ENCODE measurements around the gene PIK3C2G.

PIK3C2G gene

DNA sequence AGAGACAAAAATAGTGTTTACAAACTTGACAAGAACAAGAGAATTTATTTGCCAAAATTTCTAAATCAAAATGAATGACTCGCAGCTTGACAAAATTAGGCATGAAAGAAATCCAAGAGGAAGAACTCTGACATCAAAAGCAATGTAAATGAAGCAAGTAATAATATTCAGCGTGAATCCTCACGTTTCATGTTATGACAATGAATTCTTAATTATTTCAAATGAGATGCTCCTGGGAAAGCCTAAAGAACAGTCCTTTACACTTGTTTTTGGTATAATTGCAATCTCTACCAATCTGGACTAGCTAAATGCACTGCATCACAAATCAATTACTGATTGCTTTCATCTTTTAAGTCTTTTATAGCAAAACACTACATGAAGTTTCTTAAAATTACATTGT, 29.1 kb downstream of the PIK3C2G start:
- no peaks in the 10 kb centered on the region for H3K9me3 ChIP-seq (ENCODE audit: low read length)
- no peak overlapping the region for H2AFZ ChIP-seq (ENCODE audit: low read depth, low read length)
- H3K27me3 ChIP-seq (ENCODE audit: insufficient read depth, low read length), result no peaks in the 10 kb centered on the region

DNA sequence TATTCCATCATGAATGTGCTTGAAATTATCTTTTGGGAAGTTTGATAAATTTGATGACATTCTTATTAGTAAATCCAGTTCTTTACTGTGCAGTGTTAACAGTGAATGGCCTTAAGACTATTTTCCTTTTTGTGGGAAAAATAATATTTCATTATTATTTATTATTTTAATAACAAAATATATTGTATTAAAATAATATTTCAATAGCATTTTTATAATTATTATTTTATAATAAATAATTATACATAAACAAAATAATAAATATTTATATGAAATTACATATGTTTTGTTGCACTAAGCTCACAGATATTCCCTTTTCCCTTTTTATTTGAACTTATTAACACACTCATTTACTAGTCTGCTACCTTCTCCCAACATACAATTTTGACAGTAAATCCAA, 33.6 kb downstream of the PIK3C2G start:
- Histone ChIP-seq H3K9me3 (ENCODE audit: low read length) (no peaks in the 10 kb centered on the region), H3K4me1 (ENCODE audit: insufficient read depth, low read length) (no peaks in the 10 kb centered on the region), H2AFZ (ENCODE audit: low read depth, low read length) (no peak overlapping the region)

More for the DNA sequence above, 29.1 kb downstream of the PIK3C2G start:
- H3K4me1 ChIP-seq (ENCODE audit: insufficient read depth, low read length), result no peaks in the 10 kb centered on the region
- no peaks in the 10 kb centered on the region for H3K36me3 ChIP-seq (ENCODE audit: insufficient read depth, low read length)
- H3K4me3 ChIP-seq (ENCODE audit: low read length), result no peak overlapping the region

DNA sequence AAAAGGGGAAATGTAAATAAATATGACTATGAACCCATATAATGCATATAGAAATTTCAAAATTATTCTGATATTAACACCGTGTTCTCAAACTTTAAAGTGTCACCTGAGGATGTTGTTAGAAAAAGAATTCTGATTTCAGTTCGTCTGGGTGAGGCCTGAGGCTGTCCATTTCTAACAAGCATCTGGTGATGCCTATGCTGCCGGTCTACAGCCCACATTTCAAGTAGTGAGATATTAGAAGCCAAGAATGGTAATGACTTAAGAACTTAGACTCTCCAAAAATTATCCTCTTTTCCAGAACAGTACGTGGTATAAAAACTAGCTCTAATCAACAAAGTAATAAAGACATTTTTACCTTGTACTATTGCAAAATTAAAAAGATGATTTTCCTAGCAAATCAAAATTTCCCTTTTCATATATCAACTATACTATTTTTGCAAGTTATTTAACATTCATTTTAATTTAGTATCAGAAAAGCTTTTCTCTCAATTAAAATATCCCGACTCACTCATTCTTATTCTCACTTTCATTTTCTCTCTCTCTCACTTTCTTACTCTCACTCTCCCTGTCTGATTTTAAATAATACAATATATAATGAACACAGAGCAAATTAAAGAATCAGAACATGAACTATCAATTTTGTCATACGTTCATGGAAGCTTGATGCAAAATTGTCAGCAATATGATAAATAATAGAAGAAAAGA, 35.0 kb downstream of the PIK3C2G start:
- no peaks in the 10 kb centered on the region for H3K27me3 ChIP-seq (ENCODE audit: insufficient read depth, low read length)
- no peak overlapping the region for H2AFZ ChIP-seq (ENCODE audit: low read depth, low read length)
- no peak overlapping the region for H3K4me3 ChIP-seq (ENCODE audit: low read length)
- no peaks in the 10 kb centered on the region for H3K36me3 ChIP-seq (ENCODE audit: insufficient read depth, low read length)
- no peaks in the 10 kb centered on the region for H3K9me3 ChIP-seq (ENCODE audit: low read length)
- no peaks in the 10 kb centered on the region for H3K4me1 ChIP-seq (ENCODE audit: insufficient read depth, low read length)

More for the DNA sequence above, 33.6 kb downstream of the PIK3C2G start:
- Histone ChIP-seq H3K27me3 (ENCODE audit: insufficient read depth, low read length) (no peaks in the 10 kb centered on the region), H3K4me3 (ENCODE audit: low read length) (no peak overlapping the region), H3K36me3 (ENCODE audit: insufficient read depth, low read length) (no peaks in the 10 kb centered on the region)

DNA sequence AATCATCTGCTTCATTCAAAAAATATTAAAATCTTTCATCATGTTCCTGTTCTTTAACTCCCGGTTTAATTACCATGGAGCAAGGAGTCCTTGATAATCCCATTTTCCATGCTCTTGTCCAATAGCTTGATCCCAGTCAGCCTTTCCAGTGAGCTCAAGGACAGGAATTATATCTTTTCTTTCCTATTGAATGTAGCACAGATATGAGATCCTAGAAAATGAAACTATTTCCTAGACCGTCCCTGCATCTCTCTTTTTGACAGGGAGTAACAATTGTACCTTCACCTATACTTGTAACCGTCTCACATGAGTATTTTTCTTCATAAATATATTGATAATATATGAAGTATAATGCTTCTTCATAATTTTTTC, 35.6 kb downstream of the PIK3C2G start:
- H3K4me1 ChIP-seq (ENCODE audit: insufficient read depth, low read length), result no peaks in the 10 kb centered on the region
- H2AFZ ChIP-seq (ENCODE audit: low read depth, low read length), result no peak overlapping the region
- no peaks in the 10 kb centered on the region for H3K36me3 ChIP-seq (ENCODE audit: insufficient read depth, low read length)
- no peak overlapping the region for H3K4me3 ChIP-seq (ENCODE audit: low read length)
- H3K9me3 ChIP-seq (ENCODE audit: low read length), result no peaks in the 10 kb centered on the region
- no peaks in the 10 kb centered on the region for H3K27me3 ChIP-seq (ENCODE audit: insufficient read depth, low read length)

DNA sequence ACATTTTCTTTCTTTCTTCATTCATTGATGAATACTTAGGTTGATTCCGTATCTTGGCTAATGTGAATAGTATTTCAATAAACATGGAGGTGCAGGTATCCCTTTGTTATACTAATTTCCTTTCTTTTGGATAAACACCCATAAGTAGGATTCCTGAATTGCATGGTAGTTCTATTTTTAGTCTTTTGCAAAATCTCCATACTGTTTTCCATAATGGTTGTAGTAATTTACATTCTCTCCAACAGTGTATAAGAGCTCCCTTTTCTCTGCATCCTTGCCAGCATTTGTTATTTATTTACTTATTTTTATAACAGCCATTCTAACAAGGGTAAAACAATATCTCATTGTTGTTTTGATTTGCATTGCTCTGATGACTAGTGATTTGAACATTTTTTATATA, 36.6 kb downstream of the PIK3C2G start:
- H3K9me3 ChIP-seq (ENCODE audit: low read length), result peaks cover 4% of the 10 kb centered on the region
- H3K36me3 ChIP-seq (ENCODE audit: insufficient read depth, low read length), result no peaks in the 10 kb centered on the region
- H2AFZ ChIP-seq (ENCODE audit: low read depth, low read length), result no peak overlapping the region
- H3K4me1 ChIP-seq (ENCODE audit: insufficient read depth, low read length), result no peaks in the 10 kb centered on the region
- H3K27me3 ChIP-seq (ENCODE audit: insufficient read depth, low read length), result no peaks in the 10 kb centered on the region
- no peak overlapping the region for H3K4me3 ChIP-seq (ENCODE audit: low read length)

DNA sequence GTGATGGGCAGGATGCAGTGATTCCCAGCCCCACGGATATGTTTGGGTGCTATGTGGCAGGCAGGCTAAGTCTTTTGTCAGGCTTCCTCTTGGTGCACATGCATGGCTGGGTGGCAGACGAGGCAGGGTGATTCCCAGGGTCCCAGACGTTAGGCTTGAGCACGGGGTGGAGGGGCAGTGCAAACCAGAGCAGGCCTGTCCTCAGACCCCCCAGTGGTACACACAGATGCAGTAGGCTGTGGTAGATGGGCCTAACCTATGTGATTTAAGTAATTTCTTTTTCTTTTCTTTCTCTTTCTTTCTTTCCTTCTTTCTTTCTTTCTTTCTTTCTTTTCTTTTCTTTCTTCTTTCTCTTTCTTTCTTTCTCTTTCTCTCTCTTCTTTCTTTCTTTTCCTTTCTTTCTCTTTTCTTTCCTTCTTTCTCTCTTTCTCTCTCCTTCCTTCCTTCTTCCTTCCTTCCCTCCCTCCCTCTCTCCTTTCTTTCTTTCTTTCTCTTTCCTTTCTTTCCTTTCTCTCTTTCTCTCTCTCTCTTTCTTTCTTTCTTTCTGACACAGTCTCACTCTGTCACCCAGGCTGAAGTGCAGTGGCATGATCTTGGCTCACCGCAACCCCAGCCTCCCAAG, 41.6 kb downstream of the PIK3C2G start:
- no peaks in the 10 kb centered on the region for H3K4me1 ChIP-seq (ENCODE audit: insufficient read depth, low read length)
- no peaks in the 10 kb centered on the region for H3K27me3 ChIP-seq (ENCODE audit: insufficient read depth, low read length)
- H3K9me3 ChIP-seq (ENCODE audit: low read length), result peaks cover 4% of the 10 kb centered on the region
- no peaks in the 10 kb centered on the region for H3K36me3 ChIP-seq (ENCODE audit: insufficient read depth, low read length)
- H3K4me3 ChIP-seq (ENCODE audit: low read length), result no peak overlapping the region
- H2AFZ ChIP-seq (ENCODE audit: low read depth, low read length), result no peak overlapping the region

DNA sequence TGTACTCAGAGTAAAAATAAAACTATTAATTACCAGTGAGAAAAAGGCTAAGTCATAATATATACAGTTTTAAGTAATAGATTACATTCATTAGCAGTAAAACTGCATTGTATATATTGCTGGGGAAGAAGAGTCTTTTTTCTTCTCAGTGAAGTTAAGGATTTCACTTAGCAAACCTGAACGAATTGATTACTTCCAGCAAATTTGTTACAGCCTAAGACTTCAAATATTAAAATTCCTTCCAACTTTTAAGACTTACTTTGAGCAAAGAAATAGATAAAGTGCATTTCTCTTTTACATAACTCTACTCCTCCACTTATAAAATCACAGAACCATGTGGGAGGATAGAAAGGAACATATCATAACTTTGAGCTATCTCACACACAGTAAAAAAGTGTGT, 43.3 kb downstream of the PIK3C2G start:
- no peaks in the 10 kb centered on the region for H3K4me1 ChIP-seq (ENCODE audit: insufficient read depth, low read length)
- no peak overlapping the region for H2AFZ ChIP-seq (ENCODE audit: low read depth, low read length)
- no peaks in the 10 kb centered on the region for H3K27me3 ChIP-seq (ENCODE audit: insufficient read depth, low read length)
- H3K9me3 ChIP-seq (ENCODE audit: low read length), result peaks cover 4% of the 10 kb centered on the region
- H3K36me3 ChIP-seq (ENCODE audit: insufficient read depth, low read length), result no peaks in the 10 kb centered on the region
- no peak overlapping the region for H3K4me3 ChIP-seq (ENCODE audit: low read length)

DNA sequence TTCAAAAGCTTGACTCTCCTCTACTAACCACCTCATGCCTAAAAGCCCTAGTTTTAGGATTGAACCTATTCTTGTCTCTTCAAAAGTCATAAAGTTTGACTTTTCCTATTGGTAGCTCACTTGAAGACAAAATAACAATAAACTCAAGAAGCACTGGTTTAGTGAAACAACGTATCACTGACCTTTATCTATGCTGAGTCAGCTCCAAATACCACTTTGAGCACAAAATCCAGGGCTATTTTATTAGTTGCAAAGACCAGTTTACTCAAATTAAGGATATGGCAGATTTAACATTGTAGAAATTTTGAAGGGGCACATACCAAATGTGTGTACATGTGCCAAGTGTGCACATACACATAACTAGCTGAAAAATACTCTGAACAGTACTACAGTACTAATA, 45.0 kb downstream of the PIK3C2G start:
- H3K4me3 ChIP-seq (ENCODE audit: low read length), result no peak overlapping the region
- H3K36me3 ChIP-seq (ENCODE audit: insufficient read depth, low read length), result no peaks in the 10 kb centered on the region
- peaks cover 4% of the 10 kb centered on the region for H3K9me3 ChIP-seq (ENCODE audit: low read length)
- no peaks in the 10 kb centered on the region for H3K4me1 ChIP-seq (ENCODE audit: insufficient read depth, low read length)
- no peak overlapping the region for H2AFZ ChIP-seq (ENCODE audit: low read depth, low read length)
- H3K27me3 ChIP-seq (ENCODE audit: insufficient read depth, low read length), result no peaks in the 10 kb centered on the region

DNA sequence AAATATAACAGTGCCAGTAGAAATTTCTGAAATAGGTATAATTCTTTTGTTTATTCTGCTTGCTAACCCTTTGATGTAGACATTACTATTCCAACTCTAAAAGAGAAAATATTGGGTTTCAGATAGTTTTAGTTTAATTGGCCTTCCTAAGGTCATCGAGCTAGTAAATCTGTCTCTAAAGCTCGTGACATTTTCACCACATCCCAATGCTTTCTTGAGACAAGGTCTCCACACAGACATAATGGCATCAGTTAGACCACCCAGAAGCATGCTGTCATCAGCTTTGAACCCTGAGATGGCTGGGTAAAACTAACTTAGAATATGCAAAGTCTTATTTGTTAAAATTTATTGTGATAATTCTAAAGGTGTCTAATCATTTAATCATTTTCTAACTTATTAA, 52.0 kb downstream of the PIK3C2G start:
- H3K27me3 ChIP-seq (ENCODE audit: insufficient read depth, low read length), result no peaks in the 10 kb centered on the region
- no peaks in the 10 kb centered on the region for H3K4me1 ChIP-seq (ENCODE audit: insufficient read depth, low read length)
- H3K36me3 ChIP-seq (ENCODE audit: insufficient read depth, low read length), result no peaks in the 10 kb centered on the region
- no peaks in the 10 kb centered on the region for H3K9me3 ChIP-seq (ENCODE audit: low read length)
- no peak overlapping the region for H2AFZ ChIP-seq (ENCODE audit: low read depth, low read length)
- H3K4me3 ChIP-seq (ENCODE audit: low read length), result no peak overlapping the region

DNA sequence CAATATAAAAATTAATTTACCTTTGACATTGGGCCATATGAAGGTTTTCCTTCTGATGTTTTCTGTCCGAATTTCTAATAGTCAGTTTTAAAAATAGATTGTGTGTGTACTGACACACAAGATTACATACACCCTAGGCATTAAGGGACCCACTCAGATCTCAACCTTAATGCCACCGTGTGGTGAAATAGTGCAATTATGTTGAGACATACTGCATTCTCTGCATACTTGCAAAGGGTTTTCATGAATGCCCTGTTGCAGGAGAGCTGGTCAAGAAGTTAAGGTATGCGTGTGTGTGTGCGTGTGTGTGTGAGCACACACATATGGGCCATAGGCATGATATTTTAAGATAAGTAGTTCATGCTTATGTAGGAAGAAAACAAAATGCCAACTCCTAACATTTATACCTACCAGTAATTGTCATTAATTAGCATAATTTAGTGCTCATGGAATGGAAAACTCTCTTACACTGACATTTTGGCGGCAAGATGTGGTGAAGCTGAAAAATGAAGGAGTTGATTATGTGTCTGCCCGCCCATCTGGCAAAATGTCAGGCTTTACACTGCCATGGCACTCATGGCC, 58.8 kb downstream of the PIK3C2G start:
- Histone ChIP-seq H2AFZ (ENCODE audit: low read depth, low read length) (no peak overlapping the region), H3K4me1 (ENCODE audit: insufficient read depth, low read length) (no peaks in the 10 kb centered on the region), H3K9me3 (ENCODE audit: low read length) (no peaks in the 10 kb centered on the region), H3K4me3 (ENCODE audit: low read length) (no peak overlapping the region), H3K36me3 (ENCODE audit: insufficient read depth, low read length) (no peaks in the 10 kb centered on the region), H3K27me3 (ENCODE audit: insufficient read depth, low read length) (no peaks in the 10 kb centered on the region)

DNA sequence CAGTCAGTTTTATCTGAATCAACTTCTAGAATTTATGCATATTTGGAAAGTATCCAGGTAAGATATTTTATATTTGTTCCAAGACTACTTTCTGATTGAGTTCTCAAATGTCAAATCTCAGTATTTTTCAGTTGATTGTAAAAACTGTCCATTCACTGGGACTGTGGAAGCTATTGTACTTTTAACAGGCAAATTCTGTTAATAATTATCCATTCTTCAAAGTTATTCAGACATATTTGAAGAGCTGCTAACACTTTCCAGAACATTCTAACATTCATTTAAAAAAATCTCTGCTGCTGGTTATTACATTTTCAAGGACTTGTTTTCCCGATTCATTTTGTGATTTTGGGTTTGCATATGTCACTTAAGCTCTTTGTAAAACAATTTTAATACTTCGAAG, 59.7 kb downstream of the PIK3C2G start:
- H3K36me3 ChIP-seq (ENCODE audit: insufficient read depth, low read length), result no peaks in the 10 kb centered on the region
- no peak overlapping the region for H3K4me3 ChIP-seq (ENCODE audit: low read length)
- no peaks in the 10 kb centered on the region for H3K4me1 ChIP-seq (ENCODE audit: insufficient read depth, low read length)
- no peaks in the 10 kb centered on the region for H3K9me3 ChIP-seq (ENCODE audit: low read length)
- no peak overlapping the region for H2AFZ ChIP-seq (ENCODE audit: low read depth, low read length)
- H3K27me3 ChIP-seq (ENCODE audit: insufficient read depth, low read length), result no peaks in the 10 kb centered on the region

DNA sequence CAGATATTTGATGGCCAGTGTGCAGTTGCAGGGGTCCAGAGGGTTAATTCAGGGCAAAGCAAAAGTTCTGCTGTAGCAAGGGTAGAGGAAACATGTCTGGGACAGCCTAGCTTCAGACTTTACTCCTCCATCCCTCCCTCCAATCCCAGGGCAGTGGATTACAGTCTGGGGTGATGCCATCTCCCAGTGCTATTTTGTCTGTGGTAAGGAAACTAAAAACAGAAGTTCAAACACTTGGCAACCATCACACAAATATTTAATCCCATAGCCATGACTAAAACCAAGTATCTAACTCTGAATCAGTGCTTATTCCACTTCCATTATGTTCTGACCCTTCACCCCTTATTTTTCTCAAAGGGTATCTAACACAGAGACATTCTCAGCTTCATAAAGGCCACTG, 61.8 kb downstream of the PIK3C2G start:
- H3K36me3 ChIP-seq (ENCODE audit: insufficient read depth, low read length), result no peaks in the 10 kb centered on the region
- H2AFZ ChIP-seq (ENCODE audit: low read depth, low read length), result no peak overlapping the region
- H3K27me3 ChIP-seq (ENCODE audit: insufficient read depth, low read length), result no peaks in the 10 kb centered on the region
- no peaks in the 10 kb centered on the region for H3K4me1 ChIP-seq (ENCODE audit: insufficient read depth, low read length)
- H3K4me3 ChIP-seq (ENCODE audit: low read length), result no peak overlapping the region
- H3K9me3 ChIP-seq (ENCODE audit: low read length), result no peaks in the 10 kb centered on the region

DNA sequence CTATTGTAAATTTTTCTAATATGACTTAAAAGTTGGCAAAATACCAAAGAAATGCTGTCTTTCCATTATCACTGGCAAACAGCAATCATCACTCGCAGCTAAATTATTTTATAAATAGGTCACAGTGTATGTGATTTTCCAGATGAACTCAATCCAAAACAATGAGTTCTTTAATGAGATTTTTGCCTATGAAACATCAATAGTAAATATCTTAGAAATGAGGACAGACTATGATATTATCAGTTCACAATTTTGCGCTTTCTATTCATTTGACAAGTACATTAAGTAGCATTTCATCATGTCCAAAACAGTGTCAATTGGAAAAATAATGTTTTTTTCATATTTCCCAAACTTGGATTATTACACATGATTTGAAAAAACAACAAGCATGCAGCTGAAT, 65.7 kb downstream of the PIK3C2G start:
- Histone ChIP-seq H3K27me3 (ENCODE audit: insufficient read depth, low read length) (no peaks in the 10 kb centered on the region), H2AFZ (ENCODE audit: low read depth, low read length) (no peak overlapping the region), H3K9me3 (ENCODE audit: low read length) (no peaks in the 10 kb centered on the region)

More for the DNA sequence above, 65.7 kb downstream of the PIK3C2G start:
- no peaks in the 10 kb centered on the region for H3K4me1 ChIP-seq (ENCODE audit: insufficient read depth, low read length)
- no peak overlapping the region for H3K4me3 ChIP-seq (ENCODE audit: low read length)
- H3K36me3 ChIP-seq (ENCODE audit: insufficient read depth, low read length), result no peaks in the 10 kb centered on the region
